ENCODE measurements around the gene RAD51AP1.

RAD51AP1 gene

GRCh38 chr12:4553943-4554342 lies 15.3 kb downstream of the RAD51AP1 start:
- Histone ChIP-seq H3K27me3 (ENCODE audit: low read depth, low read length) (no peaks in the 10 kb centered on the region), H3K4me2 (ENCODE audit: low read length) (no peak overlapping the region), H3K4me1 (ENCODE audit: low read length) (no peaks in the 10 kb centered on the region), H3K36me3 (replicated peaks; ENCODE audit: low read depth, low read length) (peaks cover 36% of the 10 kb centered on the region), H2AFZ (ENCODE audit: low read depth, low read length) (no peak overlapping the region), H3K9ac (ENCODE audit: low read length) (no peak overlapping the region), H4K20me1 (ENCODE audit: insufficient read depth, low read length) (no peaks in the 10 kb centered on the region), H3K4me3 (ENCODE audit: low read length) (no peak overlapping the region), H3K9me3 (ENCODE audit: insufficient read depth, low read length) (no peaks in the 10 kb centered on the region), H3K79me2 (ENCODE audit: low read length) (no peaks in the 10 kb centered on the region), H3K27ac (ENCODE audit: low read length) (no peak overlapping the region)
- TF ChIP-seq EZH2phosphoT487 (IDR thresholded peaks at IDR 0.05; ENCODE audit: low read depth) (no peak), CTCF (IDR thresholded peaks at IDR 0.05; ENCODE audit: low read depth, low read length) (no peak)

GRCh38 chr12:4555804-4556203 lies 17.1 kb downstream of the RAD51AP1 start:
- no peaks in the 10 kb centered on the region for H3K79me2 ChIP-seq (ENCODE audit: low read length)
- H3K9ac ChIP-seq (ENCODE audit: low read length), result no peak overlapping the region
- H3K27me3 ChIP-seq (ENCODE audit: low read depth, low read length), result no peaks in the 10 kb centered on the region
- no peaks in the 10 kb centered on the region for H4K20me1 ChIP-seq (ENCODE audit: insufficient read depth, low read length)
- TF ChIP-seq EZH2phosphoT487 (IDR thresholded peaks at IDR 0.05; ENCODE audit: low read depth) (no peak), CTCF (IDR thresholded peaks at IDR 0.05; ENCODE audit: low read depth, low read length) (no peak)
- H3K4me2 ChIP-seq (ENCODE audit: low read length), result no peak overlapping the region
- H2AFZ ChIP-seq (ENCODE audit: low read depth, low read length), result no peak overlapping the region
- no peaks in the 10 kb centered on the region for H3K4me1 ChIP-seq (ENCODE audit: low read length)
- H3K4me3 ChIP-seq (ENCODE audit: low read length), result no peak overlapping the region
- no peak overlapping the region for H3K27ac ChIP-seq (ENCODE audit: low read length)
- no peaks in the 10 kb centered on the region for H3K9me3 ChIP-seq (ENCODE audit: insufficient read depth, low read length)
- H3K36me3 ChIP-seq (replicated peaks; ENCODE audit: low read depth, low read length), result peaks cover 29% of the 10 kb centered on the region

- H2AFZ ChIP-seq (ENCODE audit: low read depth, low read length), result no peak overlapping the region
- no peaks in the 10 kb centered on the region for H3K27me3 ChIP-seq (ENCODE audit: low read depth, low read length)
- H3K36me3 ChIP-seq (replicated peaks; ENCODE audit: low read depth, low read length), result peaks cover 32% of the 10 kb centered on the region
- H3K9ac ChIP-seq (ENCODE audit: low read length), result no peak overlapping the region
- no peaks in the 10 kb centered on the region for H3K79me2 ChIP-seq (ENCODE audit: low read length)
- H4K20me1 ChIP-seq (ENCODE audit: insufficient read depth, low read length), result no peaks in the 10 kb centered on the region
- H3K4me3 ChIP-seq (ENCODE audit: low read length), result no peak overlapping the region
- H3K9me3 ChIP-seq (ENCODE audit: insufficient read depth, low read length), result no peaks in the 10 kb centered on the region
- H3K4me2 ChIP-seq (ENCODE audit: low read length), result no peak overlapping the region
- H3K4me1 ChIP-seq (ENCODE audit: low read length), result no peaks in the 10 kb centered on the region
- no peak overlapping the region for H3K27ac ChIP-seq (ENCODE audit: low read length)
- TF ChIP-seq CTCF (IDR thresholded peaks at IDR 0.05; ENCODE audit: low read depth, low read length) (no peak), EZH2phosphoT487 (IDR thresholded peaks at IDR 0.05; ENCODE audit: low read depth) (no peak)
Observed at GRCh38 chr12:4556735-4557530, 18.2 kb downstream of the RAD51AP1 start.

GRCh38 chr12:4557586-4557985 lies 18.9 kb downstream of the RAD51AP1 start:
- no peak for TF ChIP-seq EZH2phosphoT487 (IDR thresholded peaks at IDR 0.05; ENCODE audit: low read depth)
- no peak for TF ChIP-seq CTCF (IDR thresholded peaks at IDR 0.05; ENCODE audit: low read depth, low read length)
- no peak overlapping the region for H3K4me2 ChIP-seq (ENCODE audit: low read length)
- H3K4me3 ChIP-seq (ENCODE audit: low read length), result no peak overlapping the region
- no peaks in the 10 kb centered on the region for H3K79me2 ChIP-seq (ENCODE audit: low read length)
- no peaks in the 10 kb centered on the region for H4K20me1 ChIP-seq (ENCODE audit: insufficient read depth, low read length)
- H2AFZ ChIP-seq (ENCODE audit: low read depth, low read length), result no peak overlapping the region
- no peak overlapping the region for H3K27ac ChIP-seq (ENCODE audit: low read length)
- H3K4me1 ChIP-seq (ENCODE audit: low read length), result no peaks in the 10 kb centered on the region
- no peak overlapping the region for H3K9ac ChIP-seq (ENCODE audit: low read length)
- no peaks in the 10 kb centered on the region for H3K9me3 ChIP-seq (ENCODE audit: insufficient read depth, low read length)
- peaks cover 30% of the 10 kb centered on the region for H3K36me3 ChIP-seq (replicated peaks; ENCODE audit: low read depth, low read length)
- no peaks in the 10 kb centered on the region for H3K27me3 ChIP-seq (ENCODE audit: low read depth, low read length)
